SHP77 treated with DMSO at 0.1 percent for 48 hours (cell line): ENCODE data around the gene CELA2A.
"Not testable (repeated sequence)": the region's sequence is repeated elsewhere in the genome, so short reads cannot be mapped to it uniquely, and the experiment has no call there.

ENCODE experiments used
- DNase-seq: peaks from one replicate; lab custom pipeline; 2025; lab: John Stamatoyannopoulos, UW

Gene CELA2A

DNA sequence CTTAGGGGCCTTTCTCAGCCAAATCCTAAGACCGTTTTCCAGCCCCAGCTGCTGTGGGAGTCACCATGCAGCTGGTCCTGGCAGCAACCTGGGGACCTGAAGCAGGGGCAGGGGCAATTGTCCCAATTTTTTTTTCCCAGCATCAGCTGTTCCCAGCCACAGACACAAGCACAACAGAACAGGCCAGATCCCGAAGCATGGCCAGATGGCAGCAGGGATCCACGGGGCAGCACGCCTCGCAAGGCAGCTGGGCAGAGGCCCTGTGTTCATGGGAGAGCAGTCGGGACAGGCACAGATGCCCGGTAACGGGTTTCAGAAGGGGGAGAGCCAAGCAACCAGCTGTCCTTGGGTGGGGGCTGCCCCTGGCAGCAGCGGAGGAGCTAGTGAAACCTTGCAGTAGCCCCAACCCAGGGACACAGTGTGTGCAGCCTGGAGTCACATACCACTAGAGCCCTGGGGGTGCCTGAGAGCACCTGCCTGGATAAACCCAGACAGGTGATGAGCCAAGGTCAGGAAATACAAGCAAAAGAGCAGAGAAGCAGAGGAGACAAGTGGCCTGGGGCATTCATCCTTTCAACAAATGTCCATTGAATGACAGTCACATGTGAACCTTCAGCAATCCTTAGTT is 13.4 kb downstream of the CELA2A start:
- not testable (repeated sequence) for DNase-seq

DNA sequence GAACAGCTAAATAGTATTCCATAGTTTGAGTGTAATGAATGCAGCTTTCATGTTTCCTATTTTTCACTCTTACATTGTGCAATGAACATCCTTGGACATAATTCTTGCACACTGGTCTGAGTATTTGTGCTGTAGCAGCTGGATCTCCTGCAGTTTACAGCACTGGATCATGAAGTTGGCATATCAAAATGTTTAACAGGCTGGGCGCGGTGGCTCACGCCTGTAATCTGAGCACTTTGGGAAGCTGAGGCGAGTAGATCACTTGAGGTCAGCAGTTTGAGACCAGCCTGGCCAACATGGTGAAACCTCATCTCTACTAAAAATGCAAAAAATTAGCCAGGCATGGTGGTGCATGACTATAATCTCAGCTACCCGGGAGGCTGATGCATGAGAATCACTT is 14.5 kb downstream of the CELA2A start:
- not testable (repeated sequence) for DNase-seq

DNA sequence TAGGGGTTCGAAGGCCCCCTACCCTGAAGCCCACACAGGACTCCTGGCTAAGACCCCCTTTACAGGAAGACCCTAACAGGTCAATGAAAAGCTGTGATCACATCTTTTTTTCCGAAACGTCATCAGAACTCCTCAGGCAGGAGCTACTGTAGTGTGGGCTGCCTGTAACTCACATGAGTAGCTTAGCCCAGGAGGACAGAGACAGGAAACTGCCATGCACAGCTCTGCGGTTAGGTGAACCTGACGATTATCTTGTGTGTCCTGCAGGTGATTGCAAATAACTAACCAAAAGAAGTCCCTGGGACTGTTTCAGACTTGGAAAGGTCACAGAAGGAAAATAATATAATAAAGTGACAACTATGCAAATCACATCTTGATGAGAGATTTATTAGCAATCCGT is 15.2 kb downstream of the CELA2A start:
- not testable (repeated sequence) for DNase-seq

DNA sequence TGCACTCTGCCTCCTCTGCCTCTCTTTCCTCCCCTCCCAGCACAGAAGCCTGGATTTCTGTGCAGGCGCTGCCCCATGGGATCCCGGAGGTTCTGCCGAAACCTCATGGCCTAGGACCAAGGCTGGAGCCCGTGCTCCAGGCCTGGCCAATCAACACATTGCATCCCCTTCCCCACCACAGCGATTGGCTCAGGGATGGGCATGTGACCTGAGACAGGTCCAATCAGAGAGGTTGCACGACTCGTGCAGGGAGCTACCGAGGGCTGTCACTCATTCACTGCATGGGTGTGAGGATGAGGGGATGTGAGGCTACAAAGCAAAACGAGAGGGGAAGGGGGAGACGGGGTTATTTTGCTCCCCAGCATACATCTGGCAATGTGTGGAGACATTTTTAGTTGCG is 16.1 kb downstream of the CELA2A start:
- no peak for DNase-seq

DNA sequence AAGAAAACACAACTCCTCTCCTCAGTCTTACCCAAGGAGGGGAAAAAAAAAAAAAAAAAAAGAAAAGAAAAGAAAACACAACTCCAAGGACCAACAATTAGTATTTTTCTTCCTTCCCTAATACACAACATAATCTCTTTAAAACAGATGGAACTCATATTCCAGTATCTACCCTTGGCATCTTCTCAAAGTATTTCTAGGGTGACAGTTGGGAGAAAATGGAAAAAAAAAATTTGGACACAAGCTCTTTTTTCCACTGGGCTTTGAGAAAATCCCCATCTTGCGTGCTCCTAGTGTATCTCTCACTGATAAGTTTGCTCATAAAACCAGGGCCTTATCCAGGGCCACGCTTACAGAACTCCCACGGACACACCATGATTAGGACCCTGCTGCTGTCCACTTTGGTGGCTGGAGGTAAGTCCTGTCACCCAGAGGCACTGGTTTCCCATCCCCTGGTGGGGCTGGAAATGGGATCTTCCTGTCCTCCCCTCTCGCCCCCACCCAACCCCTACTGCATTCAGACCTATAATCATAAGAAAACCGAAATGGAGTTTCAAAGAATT is 19.3 kb downstream of the CELA2A start, which contains the start of gene CELA2B:
Gene CELA2B (plus strand): TSS at position 353 of the 563 bp plus-strand sequence. CDS start 22 bp downstream, at position 375.
- no peak for DNase-seq

DNA sequence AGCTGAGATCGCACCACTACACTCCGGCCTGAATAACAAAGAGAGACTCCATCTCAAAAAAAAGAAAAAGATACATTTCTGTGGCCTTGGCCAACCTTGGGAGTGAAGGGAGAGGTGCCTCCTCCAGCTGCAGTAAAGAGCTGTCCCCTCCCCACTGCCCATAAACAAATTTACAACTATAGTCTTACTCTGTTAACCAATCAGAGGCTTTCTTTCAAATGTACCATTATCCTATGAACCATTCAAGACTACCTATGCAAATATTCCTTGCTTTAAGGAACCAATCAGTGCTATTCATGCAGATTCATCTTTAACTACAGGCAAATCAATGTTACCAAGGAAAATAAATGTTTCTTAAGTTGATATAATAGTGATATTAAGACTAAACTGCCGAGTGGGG is 20.4 kb downstream of the CELA2A start:
- no peak for DNase-seq

DNA sequence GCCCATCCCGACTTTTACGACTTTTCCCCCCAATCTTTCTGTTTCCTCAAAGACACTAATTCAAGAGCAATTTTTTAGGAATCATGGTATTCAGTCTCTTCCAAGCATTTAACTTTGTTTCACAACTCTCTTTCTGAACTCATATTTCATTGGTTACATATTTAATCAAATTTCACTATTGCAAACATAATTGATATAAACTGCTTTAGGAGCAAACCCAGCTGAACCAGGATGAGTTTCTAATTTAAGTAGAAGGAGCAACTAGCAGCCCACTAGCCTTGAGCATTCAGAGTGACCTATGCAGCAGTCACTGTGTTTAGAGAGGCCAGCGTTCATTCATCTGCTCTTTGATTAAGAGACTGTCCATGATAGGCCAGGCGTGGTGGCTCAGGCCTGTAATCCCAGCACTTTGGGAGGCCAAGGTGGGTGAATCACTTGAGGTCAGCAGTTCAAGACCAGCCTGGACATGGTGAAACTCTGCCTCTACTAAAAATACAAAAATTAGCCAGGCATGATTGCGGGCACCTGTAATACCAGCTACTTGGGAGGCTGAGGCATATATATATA is 21.2 kb downstream of the CELA2A start:
- no peak for DNase-seq

DNA sequence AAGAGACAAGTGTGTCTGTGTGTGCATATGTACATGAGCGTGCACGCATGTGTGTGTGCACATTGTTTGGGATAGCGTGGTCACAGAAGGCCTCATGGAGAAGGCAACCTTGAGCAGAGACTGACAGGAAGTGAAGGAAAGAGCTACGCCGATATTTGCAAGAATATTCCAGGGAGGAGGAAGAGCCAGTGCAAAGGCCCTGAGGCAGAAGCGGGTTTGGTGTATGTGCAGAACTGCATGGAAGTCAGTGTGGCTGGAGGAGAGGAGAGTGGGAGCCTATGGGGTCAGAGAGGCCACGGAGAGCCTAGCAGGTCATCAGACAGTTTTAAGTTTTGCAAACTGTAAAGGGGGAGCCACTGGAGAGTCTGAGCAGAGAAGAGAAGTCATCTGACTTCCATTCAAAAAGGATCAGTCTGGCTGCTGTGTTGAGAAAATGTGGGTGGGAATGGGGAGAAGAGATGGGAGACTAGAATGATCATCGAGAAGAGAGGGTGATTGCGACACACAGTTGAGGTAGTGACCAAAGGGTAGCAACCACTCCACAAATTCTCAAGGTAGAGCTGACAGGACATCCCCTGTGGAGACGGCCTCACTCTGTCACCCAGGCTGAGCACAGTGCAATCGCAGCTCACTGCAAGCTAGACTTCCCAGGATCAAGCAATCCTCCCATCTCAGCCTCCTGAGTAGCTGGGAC is 23.3 kb downstream of the CELA2A start:
- DNase-seq = no peak

DNA sequence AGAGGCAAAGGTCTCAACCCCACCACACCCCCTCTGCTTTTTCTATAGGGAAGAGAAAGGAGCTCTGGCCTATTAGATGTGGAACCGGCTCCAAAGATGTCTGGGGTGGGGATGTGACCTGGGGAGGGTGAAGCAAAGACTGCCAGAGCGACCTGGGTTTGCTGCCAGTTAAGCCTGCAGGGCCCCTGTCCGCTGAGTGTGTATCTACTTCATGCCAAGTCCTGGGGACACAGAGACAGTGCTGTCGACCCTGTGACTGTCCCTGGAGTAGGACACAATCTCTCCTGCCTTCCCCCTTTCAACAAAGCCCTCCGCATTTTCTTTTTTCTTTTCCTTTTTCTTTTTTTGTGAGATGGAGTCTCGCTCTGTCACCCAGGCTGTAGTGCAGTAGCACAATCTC is 25.9 kb downstream of the CELA2A start:
- not testable (repeated sequence) for DNase-seq

DNA sequence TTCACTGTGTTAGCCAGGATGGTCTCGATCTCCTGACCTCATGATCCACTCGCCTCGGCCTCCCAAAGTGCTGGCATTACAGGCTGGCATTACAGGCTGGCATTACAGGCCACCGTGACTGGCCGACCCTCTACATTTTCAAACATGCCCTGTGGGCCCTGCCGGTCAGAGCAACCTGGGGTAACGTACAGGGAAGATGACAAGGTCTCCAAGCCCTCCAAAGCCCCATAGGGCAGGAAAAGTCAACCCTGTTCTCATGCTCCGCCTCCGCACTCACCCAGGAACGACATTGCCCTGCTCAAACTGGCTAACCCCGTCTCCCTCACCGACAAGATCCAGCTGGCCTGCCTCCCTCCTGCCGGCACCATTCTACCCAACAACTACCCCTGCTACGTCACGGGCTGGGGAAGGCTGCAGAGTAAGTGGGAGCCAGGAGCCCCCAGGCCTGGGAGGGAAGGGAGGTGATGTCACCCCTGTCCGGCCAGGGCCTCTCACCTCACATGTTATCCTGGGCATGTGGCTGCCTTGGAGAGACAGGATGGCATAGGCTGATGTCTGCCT is 26.5 kb downstream of the CELA2A start:
- not testable (repeated sequence) for DNase-seq

DNA sequence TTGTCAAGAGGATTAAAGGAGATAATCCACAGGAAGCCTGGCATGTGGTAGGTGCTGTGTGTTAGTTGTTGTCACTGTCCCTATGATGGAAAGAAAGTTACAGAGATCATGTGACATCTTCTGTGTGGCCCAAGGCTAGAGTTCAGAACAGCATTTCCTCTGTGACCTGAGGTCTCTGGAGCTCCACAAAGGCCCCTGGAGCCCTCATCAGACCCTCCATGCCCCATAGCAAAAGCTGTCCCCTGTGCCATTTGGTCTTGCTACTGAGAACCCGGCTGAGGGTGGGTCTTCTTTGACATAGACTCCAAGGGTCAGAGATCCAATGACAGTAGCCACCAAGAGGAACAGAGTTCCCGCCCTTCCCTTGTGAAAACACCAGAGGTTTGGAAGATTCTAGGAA is 27.4 kb downstream of the CELA2A start:
- no peak for DNase-seq

DNA sequence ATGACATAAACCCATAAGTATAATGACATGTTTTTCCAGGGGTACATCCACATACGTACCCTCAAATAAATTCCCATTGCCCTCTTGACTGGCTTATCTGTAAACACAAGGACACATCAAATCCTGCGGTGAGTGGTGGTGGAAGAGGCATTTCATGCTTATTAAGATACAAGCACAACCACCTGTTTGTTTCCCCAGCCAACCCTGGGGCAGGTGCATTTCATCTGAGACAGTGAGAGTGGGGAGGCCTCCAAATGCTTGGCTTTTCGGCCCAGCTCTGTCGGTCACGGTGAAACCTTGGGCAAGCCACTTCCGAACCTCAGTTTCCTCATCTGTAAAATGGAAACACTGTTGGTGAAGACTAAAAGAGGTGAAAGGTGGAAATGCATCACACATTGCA is 27.9 kb downstream of the CELA2A start:
- DNase-seq = not testable (repeated sequence)

DNA sequence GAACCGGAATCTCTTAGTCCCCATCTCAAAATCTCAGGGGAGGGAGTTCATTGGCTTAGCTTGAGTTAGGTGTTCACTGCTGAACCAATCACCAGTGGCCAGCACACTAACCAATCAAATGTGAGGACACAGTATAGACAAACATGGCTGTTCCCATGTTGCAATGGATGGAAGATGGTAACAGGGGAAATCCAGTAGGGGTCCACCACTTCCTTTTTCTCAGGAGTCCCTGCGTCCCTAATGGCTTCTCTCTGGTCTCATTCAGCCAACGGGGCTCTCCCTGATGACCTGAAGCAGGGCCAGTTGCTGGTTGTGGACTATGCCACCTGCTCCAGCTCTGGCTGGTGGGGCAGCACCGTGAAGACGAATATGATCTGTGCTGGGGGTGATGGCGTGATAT is 29.1 kb downstream of the CELA2A start:
- no peak for DNase-seq

DNA sequence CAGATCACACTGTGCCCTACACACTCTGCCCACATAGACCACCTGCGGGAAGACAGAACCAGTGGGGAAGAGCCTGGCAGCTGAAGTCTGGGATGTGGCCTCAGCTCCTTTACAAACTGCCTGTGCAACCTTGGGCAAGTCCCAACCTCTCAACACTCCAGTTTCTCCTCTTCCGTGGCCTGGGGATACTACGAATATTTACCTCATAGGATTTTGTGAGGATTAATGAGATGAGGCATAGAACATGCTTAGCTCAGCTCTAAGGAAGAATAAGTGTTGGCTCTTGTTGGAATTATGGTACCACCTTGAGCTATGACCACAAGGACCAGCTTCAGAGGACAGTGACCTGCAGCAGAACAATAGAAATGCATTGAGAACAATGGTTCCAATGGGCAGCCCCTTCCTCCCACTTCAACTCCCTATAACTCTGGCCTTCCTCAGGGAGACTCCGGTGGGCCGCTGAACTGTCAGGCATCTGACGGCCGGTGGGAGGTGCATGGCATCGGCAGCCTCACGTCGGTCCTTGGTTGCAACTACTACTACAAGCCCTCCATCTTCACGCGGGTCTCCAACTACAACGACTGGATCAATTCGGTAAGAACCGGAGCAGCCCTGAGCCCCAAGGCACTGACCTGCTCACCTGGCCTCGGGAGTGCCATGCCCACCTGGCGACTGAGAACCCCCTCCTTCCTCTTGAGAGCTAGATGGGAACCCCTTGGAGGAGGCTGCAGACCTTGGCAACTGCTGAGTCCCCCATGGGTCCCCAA is 30.5 kb downstream of the CELA2A start:
- not testable (repeated sequence) for DNase-seq

DNA sequence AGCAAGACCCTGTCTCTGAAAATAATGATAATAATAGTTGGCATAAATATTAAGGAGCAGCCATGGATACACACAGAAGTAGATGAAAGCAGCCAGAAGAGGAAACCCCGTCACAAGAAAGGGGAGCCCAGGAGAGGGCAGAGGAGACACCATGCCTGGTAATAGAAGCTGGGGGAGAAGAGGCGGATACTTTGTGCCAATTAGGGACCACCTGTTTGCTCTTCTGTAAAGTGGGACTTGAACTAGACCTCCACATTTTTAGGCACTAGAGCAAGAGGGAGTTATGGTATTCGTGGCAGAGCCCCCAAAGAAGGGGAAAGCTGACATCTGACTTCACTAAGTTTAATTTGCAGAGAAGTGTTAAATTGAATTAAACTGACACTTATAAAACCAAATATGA is 31.8 kb downstream of the CELA2A start:
- DNase-seq = no peak

DNA sequence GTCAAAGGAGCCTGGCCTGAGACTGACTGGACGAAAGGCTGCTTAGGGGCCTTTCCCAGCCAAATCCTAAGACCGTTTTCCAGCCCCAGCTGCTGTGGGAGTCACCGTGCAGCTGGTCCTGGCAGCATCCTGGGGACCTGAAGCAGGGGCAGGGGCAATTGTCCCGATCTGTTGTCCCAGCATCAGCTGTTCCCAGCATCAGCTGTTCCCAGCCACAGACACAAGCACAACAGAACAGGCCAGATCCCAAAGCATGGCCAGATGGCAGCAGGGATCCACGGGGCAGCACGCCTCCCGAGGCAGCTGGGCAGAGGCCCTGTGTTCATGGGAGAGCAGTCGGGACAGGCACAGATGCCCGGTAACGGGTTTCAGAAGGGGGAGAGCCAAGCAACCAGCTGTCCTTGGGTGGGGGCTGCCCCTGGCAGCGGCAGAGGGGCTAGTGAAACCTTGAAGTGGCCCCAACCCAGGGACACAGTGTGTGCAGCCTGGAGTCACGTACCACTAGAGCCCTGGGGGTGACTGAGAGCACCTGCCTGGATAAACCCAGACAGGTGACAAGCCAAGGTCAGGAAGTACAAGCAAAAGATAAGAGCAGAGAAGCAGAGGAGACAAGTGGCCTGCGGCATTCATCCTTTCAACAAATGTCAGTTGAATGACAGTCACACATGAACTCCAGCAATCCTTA is 32.7 kb downstream of the CELA2A start:
- peak; percentile 24 for DNase-seq

DNA sequence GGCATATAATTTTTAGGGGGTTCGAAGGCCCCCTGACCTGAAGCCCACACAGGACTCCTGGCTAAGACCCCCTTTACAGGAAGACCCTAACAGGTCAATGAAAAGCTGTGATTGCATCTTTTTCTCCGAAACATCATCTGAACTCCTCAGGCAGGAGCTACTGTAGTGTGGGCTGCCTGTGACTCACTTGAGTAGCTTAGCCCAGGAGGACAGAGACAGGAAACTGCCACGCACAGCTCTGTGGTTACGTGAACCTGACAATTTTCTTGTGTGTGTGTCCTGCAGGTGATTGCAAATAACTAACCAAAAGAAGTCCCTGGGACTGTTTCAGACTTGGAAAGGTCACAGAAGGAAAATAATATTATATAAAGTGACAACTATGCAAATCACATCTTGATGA is 34.5 kb downstream of the CELA2A start:
- not testable (repeated sequence) for DNase-seq

DNA sequence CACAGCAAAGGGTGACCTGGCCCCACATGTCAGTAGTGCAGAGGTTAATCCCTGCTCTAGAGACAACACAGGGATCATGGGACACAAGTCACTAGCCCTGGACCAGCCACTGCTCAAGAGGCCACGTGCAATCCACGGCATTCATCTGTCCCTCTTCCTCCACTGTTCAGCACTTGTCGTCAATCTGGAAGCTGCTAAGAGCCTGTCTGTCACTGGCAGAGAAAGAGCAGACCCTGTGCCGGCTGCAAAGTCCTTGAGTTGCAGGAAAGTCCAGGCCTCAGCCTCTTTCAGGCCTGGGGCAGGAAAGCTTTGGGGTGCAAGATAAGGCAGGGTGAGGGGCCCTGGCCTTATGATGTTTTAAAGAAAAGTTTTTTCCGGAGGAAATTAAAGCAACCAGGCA is 36.1 kb downstream of the CELA2A start:
- DNase-seq = no peak

DNA sequence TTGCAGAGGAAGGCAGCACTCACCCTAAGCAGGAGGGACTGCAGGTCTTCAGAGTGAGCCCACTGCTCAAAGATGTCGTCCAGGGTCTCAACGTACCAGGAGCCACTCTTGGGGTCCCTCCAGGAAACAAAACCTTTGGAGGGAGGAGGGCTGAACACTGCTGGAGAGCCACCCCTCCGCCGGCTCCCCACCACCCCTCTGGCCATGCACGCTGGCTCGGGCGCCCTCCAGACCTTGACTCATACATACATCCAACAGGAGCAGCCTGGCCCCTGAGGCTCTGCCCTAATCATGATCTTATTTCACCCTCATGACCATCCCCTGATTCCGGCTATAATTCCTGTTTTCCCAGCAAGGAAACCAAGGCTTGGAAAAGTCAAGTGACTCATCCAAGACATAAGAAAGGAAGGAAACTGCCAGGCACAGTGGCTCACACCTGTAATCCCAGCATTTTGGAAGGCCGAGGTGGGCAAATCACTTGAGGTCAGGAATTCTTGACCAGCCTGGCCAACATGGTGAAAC is 37.4 kb downstream of the CELA2A start:
- no peak for DNase-seq

DNA sequence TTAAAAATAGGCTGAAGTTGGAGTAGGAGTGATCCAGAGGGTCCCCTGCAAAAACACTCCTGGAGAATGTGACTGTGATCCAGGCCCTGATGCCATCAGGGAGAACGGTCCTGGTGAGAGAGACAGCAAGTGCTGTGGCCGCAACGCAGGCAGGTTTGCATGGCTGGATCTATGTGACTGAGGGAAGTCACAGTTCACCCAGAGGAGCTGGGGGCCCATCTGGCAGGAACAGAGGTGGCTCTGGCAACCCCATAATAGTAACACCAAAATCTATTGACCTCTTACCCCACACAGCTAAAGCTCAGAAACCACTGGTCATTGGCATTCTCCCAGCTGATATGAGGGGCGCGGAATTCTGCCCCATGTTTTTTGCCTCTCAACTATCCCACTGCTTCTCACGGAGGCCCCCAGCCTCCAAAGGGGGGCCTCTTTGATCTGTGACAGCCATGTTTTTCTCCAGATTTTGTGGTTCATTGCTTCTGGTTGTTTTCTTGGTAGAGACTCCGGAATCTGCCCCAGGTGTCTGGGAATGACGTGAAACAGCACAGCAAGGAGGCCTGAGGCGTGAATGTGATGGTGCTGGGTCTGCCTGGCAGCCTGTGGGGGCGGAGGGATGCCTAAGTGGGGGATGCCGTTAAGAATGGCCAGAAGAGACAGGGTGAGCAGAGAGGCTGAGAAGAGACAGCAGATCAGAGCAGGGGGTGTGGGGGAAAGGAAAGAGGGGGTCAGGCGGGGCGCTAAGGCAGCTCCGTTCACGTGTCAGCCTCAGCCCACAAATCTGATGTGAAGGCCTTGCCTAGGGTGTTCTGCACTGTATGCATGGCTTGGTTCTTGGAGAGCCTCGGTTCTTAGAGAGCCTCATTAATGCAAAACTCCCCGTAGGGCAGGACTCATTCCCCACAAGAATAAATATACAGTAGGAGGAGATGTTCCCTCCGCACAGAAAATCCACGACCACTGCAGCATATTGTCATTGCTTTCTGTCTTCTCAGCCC is 43.9 kb downstream of the CELA2A start:
- DNase-seq = no peak
